ENCODE data around the gene THBS4. TPM values are rescaled to one million over a fixed set of nuclear protein-coding genes. Genes with fewer than 3 reads are reported as not detected.

The THBS4 gene
- total and polyA plus RNA-seq, 10 of the 15 experiments (the other 5 are each of a cell fraction or from before 2014, with no cell fraction given) = 0.31 to 1.7 (median 0.75) TPM

- TF ChIP-seq, protein P1, sequence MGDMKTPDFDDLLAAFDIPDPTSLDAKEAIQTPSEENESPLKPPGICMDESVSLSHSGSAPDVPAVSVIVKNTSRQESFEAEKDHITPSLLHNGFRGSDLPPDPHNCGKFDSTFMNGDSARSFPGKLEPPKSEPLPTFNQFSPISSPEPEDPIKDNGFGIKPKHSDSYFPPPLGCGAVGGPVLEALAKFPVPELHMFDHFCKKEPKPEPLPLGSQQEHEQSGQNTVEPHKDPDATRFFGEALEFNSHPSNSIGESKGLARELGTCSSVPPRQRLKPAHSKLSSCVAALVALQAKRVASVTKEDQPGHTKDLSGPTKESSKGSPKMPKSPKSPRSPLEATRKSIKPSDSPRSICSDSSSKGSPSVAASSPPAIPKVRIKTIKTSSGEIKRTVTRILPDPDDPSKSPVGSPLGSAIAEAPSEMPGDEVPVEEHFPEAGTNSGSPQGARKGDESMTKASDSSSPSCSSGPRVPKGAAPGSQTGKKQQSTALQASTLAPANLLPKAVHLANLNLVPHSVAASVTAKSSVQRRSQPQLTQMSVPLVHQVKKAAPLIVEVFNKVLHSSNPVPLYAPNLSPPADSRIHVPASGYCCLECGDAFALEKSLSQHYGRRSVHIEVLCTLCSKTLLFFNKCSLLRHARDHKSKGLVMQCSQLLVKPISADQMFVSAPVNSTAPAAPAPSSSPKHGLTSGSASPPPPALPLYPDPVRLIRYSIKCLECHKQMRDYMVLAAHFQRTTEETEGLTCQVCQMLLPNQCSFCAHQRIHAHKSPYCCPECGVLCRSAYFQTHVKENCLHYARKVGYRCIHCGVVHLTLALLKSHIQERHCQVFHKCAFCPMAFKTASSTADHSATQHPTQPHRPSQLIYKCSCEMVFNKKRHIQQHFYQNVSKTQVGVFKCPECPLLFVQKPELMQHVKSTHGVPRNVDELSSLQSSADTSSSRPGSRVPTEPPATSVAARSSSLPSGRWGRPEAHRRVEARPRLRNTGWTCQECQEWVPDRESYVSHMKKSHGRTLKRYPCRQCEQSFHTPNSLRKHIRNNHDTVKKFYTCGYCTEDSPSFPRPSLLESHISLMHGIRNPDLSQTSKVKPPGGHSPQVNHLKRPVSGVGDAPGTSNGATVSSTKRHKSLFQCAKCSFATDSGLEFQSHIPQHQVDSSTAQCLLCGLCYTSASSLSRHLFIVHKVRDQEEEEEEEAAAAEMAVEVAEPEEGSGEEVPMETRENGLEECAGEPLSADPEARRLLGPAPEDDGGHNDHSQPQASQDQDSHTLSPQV (IDR thresholded peaks at IDR 0.05) = no peak
- TF ChIP-seq NR2C1 (IDR thresholded peaks at IDR 0.05) = no peak
- TF ChIP-seq SREBF2 (IDR thresholded peaks at IDR 0.05; ENCODE audit: low read length) = no peak
- TF ChIP-seq KAT2A (conservative IDR thresholded peaks at IDR 0.05; ENCODE audit: control insufficient read depth, low read depth, low read length) = no peak
- no peak for TF ChIP-seq MTA3 (IDR thresholded peaks at IDR 0.05; ENCODE audit: borderline replicate concordance, low read length)
- no peak for TF ChIP-seq BACH1 (IDR thresholded peaks at IDR 0.05; ENCODE audit: borderline replicate concordance)
- no peak for TF ChIP-seq MTA2 (IDR thresholded peaks at IDR 0.05; ENCODE audit: low read depth)
- no peak for TF ChIP-seq GATAD2B (conservative IDR thresholded peaks at IDR 0.05; ENCODE audit: low read depth)
- no peak for TF ChIP-seq STAT3 (IDR thresholded peaks at IDR 0.05; ENCODE audit: low read depth, low read length)
- TF ChIP-seq CBX5 (IDR thresholded peaks at IDR 0.05; ENCODE audit: low read depth) = no peak
These were observed 6.4 kb downstream of the THBS4 start (continued) for GRCh38 chr5:80041527-80041926.

DNA sequence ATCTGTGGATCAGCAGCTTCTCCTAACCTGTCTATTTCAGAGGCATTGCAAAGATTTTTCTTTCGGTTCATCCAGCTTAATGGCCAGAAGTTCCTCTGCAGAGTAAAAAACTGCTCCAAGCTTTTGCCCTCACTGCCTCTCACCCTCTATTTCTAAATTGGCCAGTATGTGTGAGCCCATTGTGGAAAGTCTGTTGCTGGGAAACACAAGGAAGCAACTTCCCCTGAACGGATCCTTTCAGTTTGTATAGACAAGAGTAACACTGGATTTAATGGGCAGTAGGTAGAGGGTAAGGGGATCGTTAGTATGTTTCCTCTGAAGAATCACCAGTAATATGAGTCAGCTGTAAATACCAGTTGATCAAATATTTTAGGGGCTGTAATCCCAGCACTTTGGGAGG is 7.2 kb downstream of the THBS4 start:
- ChIA-PET RAD21 (ENCODE audit: unreplicated experiment) (no interaction called here), POLR2A (no interaction called here), SMC1A (ENCODE audit: uncharacterized antibody, unreplicated experiment) (no interaction called here)
- TF ChIP-seq JUND (IDR thresholded peaks at IDR 0.05; ENCODE audit: low read depth, low read length) (no peak), NR2C1 (IDR thresholded peaks at IDR 0.05) (no peak), ZBTB4 (CRISPR knock-in tag; IDR thresholded peaks at IDR 0.05) (no peak), POLR2A (IDR thresholded peaks at IDR 0.05; ENCODE audit: low read depth, low read length) (no peak), ZNF24 (IDR thresholded peaks at IDR 0.05) (no peak), SUZ12 (IDR thresholded peaks at IDR 0.05; ENCODE audit: unreplicated experiment) (no peak), JUNB (IDR thresholded peaks at IDR 0.05) (no peak), NR2C2 (IDR thresholded peaks at IDR 0.05; ENCODE audit: borderline replicate concordance, control insufficient read depth, insufficient read length, low read depth) (no peak)
- TF ChIP-seq, protein P2, sequence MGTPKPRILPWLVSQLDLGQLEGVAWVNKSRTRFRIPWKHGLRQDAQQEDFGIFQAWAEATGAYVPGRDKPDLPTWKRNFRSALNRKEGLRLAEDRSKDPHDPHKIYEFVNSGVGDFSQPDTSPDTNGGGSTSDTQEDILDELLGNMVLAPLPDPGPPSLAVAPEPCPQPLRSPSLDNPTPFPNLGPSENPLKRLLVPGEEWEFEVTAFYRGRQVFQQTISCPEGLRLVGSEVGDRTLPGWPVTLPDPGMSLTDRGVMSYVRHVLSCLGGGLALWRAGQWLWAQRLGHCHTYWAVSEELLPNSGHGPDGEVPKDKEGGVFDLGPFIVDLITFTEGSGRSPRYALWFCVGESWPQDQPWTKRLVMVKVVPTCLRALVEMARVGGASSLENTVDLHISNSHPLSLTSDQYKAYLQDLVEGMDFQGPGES (IDR thresholded peaks at IDR 0.05) = no peak

More for the DNA sequence above, 7.2 kb downstream of the THBS4 start:
- no peak overlapping the region for H3K9ac ChIP-seq (ENCODE audit: control insufficient read depth, insufficient read depth, low read length)
- no peak overlapping the region for H3K27ac ChIP-seq (ENCODE audit: control insufficient read depth, insufficient read depth)
- intact Hi-C loops (cut with micrococcal nuclease; ENCODE audit: unreplicated experiment) = no loop called here
- H3K9me3 ChIP-seq (replicated peaks; ENCODE audit: control insufficient read depth, insufficient read depth, low read length) = no peaks in the 10 kb centered on the region
- CTCF ChIA-PET = interaction anchor here (1.2 kb wide), 1 partner anchor 41 kb away, joined by 3 read pairs; no protein-coding TSS in a partner anchor
- no peak overlapping the region for H2AFZ ChIP-seq (ENCODE audit: control insufficient read depth, low read depth, low read length)
- in situ Hi-C loops (cut with MboI) = no loop called here
- no peak overlapping the region for H3K4me2 ChIP-seq (ENCODE audit: control insufficient read depth, insufficient read depth)
- FAIRE-seq = no peak
- H3K79me2 ChIP-seq (ENCODE audit: control insufficient read depth, insufficient read depth, low read length) = no peaks in the 10 kb centered on the region
- H4K20me1 ChIP-seq (ENCODE audit: control insufficient read depth, insufficient read depth) = no peaks in the 10 kb centered on the region
- no peak for DNase-seq (ENCODE audit: low read depth, low spot score)
- no peaks in the 10 kb centered on the region for H3K27me3 ChIP-seq (replicated peaks in 1 of 2; ENCODE audit: control insufficient read depth in 2 of 2, insufficient read depth in 2 of 2, low read length in 1 of 2)
- BruUV-seq (replicated peaks) = no TSS peak
- no peaks in the 10 kb centered on the region for H3K4me1 ChIP-seq (ENCODE audit: control insufficient read depth, insufficient read depth, low read length)
- 51% methylated on average over 3 of the region's 3 CpGs for WGBS (ENCODE audit: insufficient coverage, insufficient replicate concordance, low lambda C conversion rate, missing lambda C conversion rate)
- no peaks in the 10 kb centered on the region for H3K36me3 ChIP-seq (ENCODE audit: control insufficient read depth in 2 of 2, insufficient read depth in 2 of 2, low read length in 1 of 2)
- ATAC-seq = no peak
- H3K4me3 ChIP-seq = no peak overlapping the region

Data from GM12878 (cell line).